IPS-11a (cell line): ENCODE data around the gene MROH7.
"Not testable (repeated sequence)": the region's sequence is repeated elsewhere in the genome, so short reads cannot be mapped to it uniquely, and the experiment has no call there.

Experiments used
- H3K4me3 ChIP-seq: one replicate; pipeline ENCODE4 v1.5.1; 2013; ENCODE audit warnings: low read depth, low read length, control low read depth

MROH7 gene

GRCh38 chr1:54609301-54609921 lies 32.2 kb upstream of the MROH7 start:
- H3K4me3 ChIP-seq: no peak overlapping the region

DNA sequence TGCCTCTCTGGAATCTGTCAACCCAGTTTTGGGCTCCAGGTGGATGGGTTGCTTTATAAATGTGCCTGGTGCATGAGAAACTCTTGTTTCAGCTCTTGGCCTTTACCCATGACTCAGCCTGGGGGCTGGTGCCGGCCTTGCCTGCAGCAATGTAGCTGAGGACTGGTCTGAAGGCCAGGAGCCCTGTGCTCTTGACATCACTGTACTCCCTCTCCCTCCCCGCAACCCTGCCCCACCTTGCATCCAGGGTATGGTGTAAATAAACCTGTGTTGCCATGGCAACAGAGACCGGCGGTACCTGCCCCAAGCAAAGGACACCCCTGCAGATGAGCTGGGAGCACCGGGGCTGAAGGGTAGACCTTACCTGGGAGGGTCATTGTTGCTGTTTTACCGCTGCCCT lies 31.5 kb upstream of the MROH7 start:
- H3K4me3 ChIP-seq: no peak overlapping the region

- no peak overlapping the region for H3K4me3 ChIP-seq
These were observed 30.7 kb upstream of the MROH7 start for GRCh38 chr1:54610601-54611580.

GRCh38 chr1:54611621-54612020 lies 30.0 kb upstream of the MROH7 start:
- no peak overlapping the region for H3K4me3 ChIP-seq

- H3K4me3 ChIP-seq: no peak overlapping the region
These were observed 27.6 kb upstream of the MROH7 start for GRCh38 chr1:54614024-54614423.

DNA sequence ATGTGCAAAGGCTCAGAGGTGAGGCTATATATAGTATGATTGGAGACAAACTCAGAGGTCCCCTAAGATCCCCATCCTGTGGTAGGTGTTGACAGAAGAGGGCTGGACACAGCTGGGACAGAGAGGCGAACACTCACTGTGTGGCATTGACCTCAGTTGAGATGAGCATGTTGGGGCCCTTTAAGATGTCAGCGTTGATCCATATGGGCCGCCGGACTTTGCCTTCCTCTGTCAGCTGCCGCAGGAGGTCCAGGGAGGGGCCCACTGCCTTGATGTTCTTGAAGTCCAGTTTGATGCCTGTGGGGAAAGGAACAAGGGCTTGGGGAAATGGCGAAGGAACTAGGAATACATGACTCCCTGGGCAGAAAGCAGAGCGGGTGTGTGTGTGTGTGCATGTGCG lies 27.0 kb upstream of the MROH7 start:
- H3K4me3 ChIP-seq: no peak overlapping the region

DNA sequence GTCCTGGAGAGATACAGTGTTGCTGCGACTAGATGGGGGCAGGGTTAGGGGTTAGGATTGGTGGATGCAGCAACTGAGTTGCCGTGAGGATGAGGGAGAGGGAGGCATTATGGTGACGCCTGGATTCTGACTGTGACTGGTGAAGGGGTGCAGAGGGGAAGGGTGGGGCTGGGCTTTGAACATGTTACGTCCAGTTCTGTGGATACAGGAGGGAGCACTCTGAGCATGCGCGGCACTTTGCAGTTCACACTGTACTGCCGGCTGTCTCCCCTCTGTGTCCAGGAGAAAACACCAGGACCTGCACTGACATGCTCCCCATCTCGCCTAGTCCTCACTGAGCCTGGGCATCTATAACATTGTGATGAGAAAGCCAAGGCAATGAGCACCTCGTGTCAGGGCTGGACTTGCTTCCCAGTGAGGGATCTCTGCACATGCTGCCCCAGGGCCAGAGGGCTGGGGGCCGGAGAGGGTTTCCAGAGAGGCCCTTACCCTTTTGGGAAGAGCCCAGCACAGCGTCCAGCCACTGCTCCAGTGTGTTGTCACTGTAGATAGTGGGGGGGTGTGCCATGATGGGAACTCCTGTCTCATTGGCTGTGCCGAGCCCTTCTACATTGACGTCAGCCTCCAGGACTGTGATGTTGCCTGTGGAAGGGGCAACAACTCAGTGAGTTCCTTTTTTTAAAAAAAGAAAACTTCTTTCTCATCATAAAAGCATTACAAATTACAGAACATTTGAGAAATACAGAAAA lies 25.9 kb upstream of the MROH7 start:
- H3K4me3 ChIP-seq: no peak overlapping the region

DNA sequence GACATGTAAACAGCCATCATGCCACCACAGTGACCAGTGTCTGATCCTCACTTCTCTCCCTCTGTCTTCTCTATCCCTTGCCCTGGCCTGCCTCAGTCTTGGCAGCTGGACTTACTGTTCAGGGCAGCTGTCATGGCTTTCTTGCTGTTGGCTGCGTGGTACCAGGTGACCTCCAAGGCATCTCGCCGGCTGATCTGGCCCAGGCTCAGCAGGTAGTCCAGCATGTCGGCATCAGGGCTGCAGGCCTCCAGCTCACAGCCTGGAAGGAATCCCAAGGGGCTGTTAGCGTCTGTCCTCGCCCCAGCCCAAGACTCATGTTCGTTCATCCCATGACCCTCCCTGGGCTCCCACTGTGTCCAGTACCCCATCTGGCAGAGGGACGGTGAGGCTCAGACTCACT lies 21.8 kb upstream of the MROH7 start:
- H3K4me3 ChIP-seq: no peak overlapping the region

- H3K4me3 ChIP-seq: no peak within 1 kb of the TSS
These were observed 18.2 kb upstream of the MROH7 start, which contains the start of gene FAM151A for GRCh38 chr1:54623216-54624007. Gene FAM151A, minus strand, starts transcription at chr1:54623525. Its CDS starts 130 bp downstream, at chr1:54623395.

DNA sequence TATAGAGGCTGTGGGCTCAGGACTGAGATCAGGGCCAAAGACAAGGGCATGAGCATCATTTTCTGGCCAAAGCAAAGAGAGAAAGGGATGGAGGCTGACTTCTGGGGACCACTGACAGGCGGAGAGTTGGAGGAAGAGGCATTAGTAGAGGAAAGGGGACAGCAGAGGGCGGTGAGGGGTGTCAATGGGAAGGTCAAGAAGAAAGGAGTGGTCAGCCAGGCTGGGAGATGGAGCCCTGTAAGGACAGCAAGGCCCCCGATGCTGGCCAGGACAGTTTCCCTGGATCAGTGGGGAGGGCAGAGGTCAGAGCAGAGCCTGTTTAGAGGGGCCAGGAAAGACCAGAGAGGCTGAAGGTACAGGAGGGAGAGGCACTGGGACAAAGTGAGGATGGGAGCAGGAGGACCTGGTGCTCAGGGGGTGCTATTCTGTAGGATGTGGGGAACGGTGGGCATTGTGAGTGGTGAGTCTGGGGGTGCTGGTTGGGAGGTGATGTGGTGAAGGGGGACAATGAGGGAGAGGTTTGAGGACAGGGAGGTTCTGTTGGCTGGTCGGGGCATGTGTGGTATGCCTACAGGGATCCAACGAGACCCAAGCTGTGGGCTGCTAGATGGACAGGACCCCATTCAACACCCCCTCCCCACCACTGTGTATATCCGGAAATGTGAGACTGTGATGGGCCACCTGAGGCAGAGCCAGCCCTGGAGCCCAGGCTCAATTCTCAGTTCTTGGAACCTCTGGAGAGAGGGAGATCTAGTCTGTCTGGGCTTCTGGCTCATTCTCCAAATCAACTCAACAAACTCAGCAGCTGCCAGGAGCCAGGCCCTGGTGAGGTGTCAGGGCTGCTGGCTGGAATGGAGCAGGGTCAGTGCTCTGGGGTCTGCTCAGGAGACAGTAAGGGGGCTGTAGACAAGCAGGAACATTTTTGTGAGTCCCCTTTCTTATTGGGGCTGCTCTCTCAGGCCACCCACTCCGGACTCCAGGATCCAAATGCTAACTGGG lies 16.8 kb upstream of the MROH7 start:
- H3K4me3 ChIP-seq: no peak overlapping the region

DNA sequence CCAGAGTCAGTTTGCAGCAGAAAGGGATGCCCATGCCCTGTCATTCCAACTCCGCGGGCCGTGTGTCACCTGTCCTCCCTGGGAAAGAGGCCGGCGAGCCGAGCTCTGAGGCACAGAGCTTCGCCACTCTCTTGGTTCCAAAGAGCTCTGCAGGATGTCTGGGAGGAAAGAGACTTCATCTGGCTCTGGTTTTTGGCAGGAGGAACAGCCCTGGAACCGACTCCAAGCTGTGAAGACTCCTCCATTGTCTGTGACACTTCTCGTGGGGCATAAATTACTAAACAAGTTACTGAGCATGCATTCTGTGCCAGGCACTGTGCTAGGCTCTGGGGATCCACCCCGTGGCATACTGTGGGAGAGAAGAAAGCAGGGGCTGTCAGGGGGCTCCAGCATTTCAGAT lies 14.4 kb upstream of the MROH7 start:
- no peak overlapping the region for H3K4me3 ChIP-seq

GRCh38 chr1:54635804-54636203 lies 5.8 kb upstream of the MROH7 start:
- not testable (repeated sequence) for H3K4me3 ChIP-seq

GRCh38 chr1:54636461-54637446 lies 4.8 kb upstream of the MROH7 start:
- H3K4me3 ChIP-seq: not testable (repeated sequence)

DNA sequence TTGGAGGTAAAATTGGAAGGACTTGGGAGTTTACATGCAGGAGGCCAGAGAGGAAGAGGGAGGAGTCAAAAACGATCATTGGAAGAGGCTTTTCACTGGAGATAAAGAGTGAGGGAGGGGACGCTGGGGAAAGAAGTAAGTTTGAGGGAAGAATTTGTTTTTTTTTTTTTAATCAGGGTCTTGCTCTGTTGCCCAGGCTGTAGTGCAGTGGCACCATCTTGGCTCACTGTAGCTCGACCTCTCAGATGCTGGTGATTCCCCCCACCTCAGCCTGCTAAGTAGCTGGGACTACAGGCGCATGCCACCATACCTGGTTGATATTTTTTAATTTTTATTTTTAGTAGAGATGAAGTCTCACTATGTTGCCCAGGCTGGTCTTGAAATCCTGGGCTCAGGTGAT lies 1.2 kb upstream of the MROH7 start:
- no peak overlapping the region for H3K4me3 ChIP-seq

DNA sequence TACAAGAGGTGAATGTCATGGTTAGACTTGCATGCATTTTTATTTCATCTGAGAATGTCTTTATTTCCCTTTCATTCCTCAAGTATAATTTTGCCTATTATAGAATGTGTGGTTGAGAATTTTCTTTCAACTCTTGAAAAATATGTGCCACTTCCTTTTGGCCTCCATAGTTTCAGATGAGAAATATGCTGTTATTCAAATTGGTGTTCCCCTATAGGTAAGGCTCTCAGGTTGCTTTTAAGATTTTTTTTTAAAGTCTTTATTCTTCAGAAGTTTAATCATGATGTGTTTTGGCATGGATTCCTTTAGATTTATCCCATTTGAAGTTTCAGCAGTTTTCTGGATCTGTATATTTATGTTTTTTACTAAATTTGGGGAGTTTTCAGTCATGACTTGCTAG lies 2.1 kb downstream of the MROH7 start:
- H3K4me3 ChIP-seq: no peak overlapping the region

DNA sequence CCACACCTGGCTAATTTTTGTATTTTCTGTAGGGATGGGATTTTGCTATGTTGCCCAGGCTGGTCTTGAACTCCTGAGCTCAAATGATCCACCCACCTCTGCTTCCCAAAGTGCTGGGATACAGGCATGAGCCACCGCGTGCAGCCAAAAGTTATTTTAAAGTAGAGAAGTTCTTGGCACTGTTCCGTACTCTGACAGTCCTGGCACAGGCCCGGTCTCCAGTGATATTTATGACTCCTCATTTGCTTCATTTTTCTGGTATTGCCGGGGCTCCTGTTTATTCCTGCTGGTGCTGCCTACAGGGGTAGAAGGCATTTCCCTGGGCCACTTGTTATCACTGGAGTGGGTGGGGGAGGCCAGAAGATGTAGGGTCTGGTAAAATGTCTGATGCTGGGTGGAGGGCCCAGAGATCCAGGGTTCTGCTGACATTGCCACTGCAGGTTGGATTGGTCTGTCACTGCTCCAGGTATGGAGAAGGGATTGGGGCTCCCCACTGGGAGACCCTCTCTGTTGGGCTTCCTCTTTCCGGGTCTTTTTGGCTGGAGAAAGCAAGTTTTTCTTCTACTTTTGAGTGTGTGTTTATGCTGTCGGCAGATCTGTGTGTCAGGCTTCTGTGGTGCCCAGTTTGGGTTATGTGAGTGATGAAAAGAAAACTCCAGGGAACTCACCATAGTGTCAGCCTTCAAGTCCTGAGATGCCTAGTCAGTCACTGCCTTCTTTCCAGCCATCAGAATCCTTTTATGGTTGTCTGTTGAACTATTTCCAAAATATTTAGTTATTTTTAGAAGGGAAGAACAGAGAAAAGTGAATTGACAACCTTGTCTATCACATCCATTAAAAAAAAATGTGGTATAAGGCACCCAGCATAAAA lies 4.5 kb downstream of the MROH7 start:
- no peak overlapping the region for H3K4me3 ChIP-seq

DNA sequence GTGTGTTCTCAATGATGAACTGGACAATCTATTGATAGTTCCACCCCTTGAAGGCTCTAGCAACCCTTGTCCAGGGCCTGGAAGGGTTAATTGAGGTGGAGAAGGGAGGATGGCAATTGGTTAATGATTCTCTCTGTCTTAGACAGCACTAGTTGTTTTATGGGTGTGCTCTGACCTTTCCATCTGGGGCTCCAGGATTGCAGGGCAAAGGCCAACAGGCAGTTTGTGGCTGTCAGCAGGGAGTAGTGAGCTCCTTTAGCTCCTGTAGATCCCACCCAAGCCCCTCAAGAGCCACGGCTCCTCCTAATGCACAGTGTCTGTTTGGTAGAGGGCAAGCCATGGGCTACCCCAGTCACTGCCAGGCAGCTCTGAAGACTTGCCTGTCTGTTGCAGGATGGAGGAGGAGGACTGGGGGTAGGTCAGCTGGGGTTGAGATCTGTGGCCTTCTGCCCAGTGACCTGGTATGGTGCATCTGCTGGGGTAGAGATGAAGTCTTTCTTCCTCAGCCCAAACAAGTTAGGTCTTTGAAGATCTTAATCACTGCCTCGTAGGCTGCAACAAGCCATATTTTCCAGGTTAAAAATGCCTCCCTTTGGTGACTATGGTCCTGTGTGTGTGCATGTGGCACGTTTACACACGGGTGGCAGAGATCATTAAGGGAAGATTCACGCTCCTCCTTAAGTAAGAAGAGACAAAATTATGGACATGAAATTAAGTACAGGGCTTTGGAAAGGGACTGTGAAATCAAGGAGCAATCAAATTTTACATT lies 7.7 kb downstream of the MROH7 start:
- no peak overlapping the region for H3K4me3 ChIP-seq
